Measurements from ENCODE around the gene ADAMTS9. TPM values are rescaled to one million over a fixed set of nuclear protein-coding genes. Genes with fewer than 3 reads are reported as not detected.
A peak's percentile ranks its signal among the peaks of the same experiment; 100 is the strongest.
"Not testable (repeated sequence)": the region's sequence is repeated elsewhere in the genome, so short reads cannot be mapped to it uniquely, and the experiment has no call there.

The ADAMTS9 gene
- total RNA-seq, 2 donors from 2014 or later = 28.0 to 100 TPM

DNA sequence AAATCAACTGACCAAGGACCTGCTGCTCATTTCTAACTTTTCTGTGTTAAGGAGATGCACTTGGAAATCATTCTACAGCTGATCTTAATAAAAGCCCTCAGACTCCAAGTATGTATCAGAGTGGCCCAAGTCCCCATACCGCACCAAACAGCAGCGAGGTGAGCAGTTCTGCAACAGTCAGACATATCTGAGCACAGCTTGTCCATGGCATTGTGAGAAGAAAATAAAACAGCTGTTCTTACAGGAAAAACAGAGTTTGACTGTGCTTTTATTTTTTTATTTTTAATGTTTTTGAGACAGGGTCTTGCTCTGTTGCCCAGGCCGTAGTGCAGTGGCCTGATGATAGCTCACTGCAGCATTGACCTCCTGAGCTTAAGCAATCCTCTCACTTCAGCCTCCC lies 131.8 kb downstream of the ADAMTS9 start:
- intact Hi-C loops (cut with DNase I) = no loop called here
- DNase-seq (no peak), ATAC-seq (no peak)

DNA sequence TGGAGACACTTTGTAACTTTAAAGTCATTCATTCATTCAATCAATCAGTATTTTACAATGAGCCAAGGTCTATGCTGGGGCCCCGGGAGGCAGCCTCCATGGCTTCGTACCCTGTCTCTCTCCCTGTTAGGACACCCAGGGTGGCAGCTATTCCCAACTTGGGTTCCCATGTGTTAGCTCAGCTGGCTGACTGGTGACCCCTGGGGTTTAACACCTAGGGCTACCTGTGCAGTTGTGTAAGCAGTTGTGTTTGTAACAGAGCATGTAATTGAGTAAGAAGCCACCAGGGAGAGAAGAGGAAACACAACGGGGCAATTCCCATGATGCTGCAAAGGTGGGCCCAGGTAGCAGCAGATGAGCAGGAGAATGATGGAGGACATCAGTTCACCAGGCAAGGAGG lies 132.4 kb downstream of the ADAMTS9 start:
- no peak for ATAC-seq

DNA sequence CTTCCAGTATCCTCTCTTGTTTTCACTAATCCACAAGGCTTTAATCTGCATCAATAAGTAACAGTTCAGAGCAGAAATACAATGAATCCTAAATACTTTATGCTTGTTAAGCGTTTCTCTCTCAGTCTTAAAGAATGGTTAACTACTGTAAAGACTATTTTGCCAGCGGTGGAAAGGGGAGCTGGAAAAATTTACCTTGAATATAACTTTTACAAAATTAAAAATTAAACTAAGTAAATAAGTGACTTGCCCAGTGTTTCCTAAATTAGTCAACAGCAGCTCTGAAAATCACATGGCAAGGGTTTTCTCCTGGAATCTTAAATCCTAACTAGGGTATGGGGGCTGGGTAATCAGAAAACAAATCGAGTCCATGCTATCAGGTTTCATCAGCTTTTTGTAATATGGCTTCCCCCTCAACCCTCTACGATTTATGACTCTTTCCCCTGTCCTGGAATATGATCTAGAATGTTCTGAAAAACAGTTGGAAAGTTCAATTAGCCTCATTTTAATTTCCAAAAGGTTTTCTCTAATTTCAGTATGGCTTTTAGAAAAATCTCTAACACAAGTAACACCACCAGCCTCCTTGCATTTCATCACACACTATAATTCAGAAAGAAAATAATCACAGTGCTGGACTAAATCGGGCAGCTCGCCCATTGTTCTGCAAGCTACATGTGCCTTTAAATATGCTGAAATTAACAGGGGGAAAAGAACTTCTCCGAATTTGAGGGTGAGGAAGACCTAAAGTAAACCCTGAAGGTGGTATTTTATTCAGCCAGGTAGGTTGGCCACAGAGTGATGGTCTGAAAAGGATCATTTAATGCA lies 133.5 kb downstream of the ADAMTS9 start:
- intact Hi-C loops (cut with DNase I) = no loop called here
- no peak for DNase-seq

More for the DNA sequence above, 132.4 kb downstream of the ADAMTS9 start:
- no peak for DNase-seq
- intact Hi-C loops (cut with DNase I) = no loop called here

DNA sequence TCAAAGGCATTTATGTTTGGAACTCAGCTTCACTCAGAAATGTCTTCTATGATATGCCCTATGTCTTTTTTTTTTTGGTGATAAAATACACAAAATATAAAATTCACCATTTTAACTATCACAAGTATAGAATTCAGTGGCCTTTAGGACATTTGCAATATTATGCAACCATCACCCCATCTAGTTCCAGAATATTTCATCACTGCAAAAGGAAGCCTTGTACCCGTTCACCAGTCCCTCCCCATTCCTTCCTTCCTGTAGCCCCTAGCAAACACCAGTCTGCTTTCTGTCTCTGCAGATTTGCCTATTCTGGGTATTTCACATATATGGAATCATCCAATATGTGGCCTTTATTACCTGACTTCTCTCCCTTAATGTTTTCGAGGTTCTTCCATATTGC lies 134.8 kb downstream of the ADAMTS9 start:
- ATAC-seq (no peak), DNase-seq (no peak)
- intact Hi-C loops (cut with DNase I) = no loop called here

More for the DNA sequence above, 133.5 kb downstream of the ADAMTS9 start:
- ATAC-seq = no peak

DNA sequence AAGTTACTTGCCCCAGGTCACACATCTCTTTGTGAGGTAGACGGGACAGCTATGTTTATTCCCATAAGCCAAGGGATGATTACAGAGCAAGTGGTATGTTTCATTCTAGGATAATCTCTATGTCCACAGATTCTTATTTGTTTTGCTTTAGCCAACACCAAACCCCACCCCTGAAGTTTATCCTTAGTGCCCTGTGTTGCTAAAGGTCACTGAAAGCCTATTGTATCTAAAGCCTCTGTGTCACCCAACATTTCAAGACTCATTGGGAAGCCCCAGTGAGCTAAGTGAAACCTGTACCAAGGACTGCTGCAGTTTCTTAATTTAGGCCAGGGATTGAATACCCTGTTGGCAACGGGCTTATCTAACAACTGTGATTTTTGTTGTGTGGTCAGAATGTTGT lies 135.6 kb downstream of the ADAMTS9 start:
- intact Hi-C loops (cut with DNase I) = no loop called here
- ATAC-seq (no peak), DNase-seq (no peak)

DNA sequence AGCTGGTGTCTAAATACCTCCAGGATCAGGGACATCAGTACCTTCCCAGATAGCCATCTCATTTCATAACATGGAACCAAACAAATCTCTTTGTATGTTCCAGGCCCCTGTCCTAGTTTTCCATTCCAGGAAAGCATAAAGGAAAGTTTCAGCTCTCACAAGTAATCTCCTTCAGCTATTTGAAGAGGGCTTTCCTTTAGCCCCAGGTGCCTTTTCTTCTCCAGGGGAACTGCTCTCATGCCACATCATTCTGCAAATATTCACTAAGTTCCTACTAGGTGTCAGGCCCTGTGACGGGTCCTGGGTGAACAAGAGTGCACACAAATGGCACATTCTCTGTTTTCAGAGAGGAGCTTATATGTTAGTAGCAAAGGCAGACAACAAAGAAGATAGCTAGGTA lies 136.1 kb downstream of the ADAMTS9 start:
- no peak for ATAC-seq
- no peak for DNase-seq
- intact Hi-C loops (cut with DNase I) = no loop called here

DNA sequence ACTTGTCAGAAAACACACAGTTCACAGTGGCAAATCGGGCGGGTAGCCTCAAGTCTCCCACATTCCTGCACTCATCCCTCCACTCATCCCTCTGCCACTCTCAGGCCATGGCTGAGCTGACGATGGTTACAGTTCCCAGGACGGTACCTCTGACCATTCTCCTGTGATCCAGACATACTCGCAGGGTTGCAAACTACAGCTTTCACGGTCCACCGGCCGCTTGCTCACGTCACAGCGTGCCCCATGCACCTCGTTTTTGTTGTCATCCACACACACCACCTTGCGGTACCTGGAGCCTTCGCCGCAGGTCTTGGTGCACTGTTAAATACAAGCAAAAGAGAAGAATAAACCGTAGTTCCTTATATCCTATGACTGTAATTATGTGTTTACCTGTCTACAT lies 137.1 kb downstream of the ADAMTS9 start:
- ATAC-seq = no peak
- DNase-seq = no peak
- intact Hi-C loops (cut with DNase I) = no loop called here

DNA sequence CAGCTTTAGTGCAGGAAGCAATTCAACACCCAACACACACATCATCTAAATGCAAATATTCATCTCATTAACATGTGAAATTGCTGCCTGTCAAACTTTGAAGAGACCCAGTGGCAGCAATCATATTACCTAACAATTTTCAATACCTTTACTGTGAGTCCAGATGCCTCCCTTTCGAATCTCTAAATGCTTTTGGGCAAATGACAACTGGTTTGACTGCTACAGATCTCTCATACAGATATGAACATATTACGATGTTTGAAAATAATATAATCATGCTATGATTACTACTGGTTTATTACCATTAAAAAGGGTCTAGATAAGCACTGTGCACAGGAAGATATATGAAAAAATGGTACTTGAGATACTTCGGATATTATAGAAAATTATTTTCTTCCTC lies 137.9 kb downstream of the ADAMTS9 start:
- intact Hi-C loops (cut with DNase I) = no loop called here
- no peak for DNase-seq
- no peak for ATAC-seq

DNA sequence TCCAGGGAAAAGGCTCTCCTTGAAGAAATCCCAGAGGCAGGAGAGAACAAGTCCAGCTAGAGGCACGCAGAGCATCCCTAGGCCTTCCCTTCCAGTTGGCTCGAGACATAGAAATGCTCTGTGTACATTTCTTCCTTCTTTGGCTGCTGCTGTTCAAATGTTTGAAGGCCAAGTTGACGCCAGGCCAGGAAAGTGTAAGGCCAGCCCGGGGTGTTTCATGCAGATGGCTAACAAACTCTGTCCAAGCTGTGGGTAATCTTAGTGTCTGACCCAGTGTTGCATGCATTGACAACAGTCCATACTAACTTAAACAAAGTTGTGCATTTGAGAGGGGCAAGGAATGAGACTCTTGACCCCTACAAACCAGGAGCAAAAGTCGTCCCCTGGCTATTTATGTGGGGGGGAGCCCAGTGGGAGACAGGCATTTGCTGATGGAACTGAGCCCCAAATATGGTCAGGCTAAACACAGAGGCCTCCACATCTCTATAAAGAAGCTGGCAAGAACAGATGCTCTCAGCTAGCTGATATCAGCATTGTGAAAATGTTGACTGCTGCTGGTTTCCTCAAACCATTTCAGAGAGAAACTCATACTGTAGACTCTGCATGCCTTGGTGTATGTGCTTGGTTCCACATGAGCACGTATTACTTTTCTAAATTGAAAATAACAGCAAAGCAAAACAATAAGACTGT lies 139.5 kb downstream of the ADAMTS9 start:
- ATAC-seq (peak; percentile 83 to 87), DNase-seq (peak; percentile 43)
- intact Hi-C loops (cut with DNase I) = no loop called here

DNA sequence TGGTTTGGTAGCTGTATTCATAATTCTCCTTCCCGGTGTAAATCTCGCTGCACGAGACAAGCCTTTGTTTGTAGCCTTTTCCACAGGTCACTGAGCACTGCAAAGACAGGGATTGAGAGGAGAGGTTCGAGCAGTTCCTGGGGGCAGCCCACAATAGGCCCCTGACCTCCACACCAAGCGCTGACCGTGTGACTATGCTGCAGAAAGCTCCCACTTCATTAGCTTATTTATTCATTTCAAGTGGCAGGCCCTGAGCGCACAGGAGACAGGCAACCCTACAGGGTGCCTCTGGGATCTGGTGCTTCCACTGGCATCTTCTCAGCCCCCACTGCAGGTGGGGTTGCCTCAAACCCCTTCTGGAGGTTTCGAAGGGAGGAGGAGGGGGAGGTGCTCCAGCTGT lies 140.9 kb downstream of the ADAMTS9 start:
- no peak for DNase-seq
- intact Hi-C loops (cut with DNase I) = no loop called here
- no peak for ATAC-seq

DNA sequence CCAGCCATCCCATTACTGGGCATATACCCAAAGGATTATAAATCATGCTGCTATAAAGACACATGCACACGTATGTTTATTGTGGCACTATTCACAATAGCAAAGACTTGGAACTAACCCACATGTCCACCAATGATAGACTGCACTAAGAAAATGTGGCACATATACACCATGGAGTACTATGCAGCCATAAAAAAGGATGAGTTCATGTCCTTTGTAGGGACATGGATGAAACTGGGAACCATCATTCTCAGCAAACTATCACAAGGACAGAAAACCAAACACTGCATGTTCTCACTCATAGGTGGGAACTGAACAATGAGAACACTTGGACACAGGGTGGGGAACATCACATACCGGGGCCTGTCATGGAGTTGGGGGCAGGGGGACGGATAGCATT lies 142.6 kb downstream of the ADAMTS9 start:
- intact Hi-C loops (cut with DNase I); DNase-seq; ATAC-seq: not testable (repeated sequence)

DNA sequence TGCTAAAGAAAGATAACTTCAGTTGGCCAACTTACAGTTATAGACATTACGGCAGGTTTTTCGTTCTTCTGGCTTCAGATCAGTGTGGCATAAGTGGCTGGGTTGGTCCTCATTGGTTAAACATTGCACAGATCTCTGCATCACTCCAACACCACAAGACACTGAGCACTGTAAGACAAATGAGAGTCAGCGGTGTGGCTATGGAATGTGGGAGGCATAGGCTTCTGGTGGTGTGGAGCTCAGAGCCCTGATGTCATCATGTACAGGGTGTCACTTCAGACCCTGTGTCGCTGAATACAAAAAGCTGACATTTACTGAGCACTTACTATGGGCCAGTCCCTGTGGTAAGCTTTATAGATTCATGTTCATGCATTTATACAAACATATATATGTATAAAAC lies 146.0 kb downstream of the ADAMTS9 start:
- no peak for DNase-seq
- ATAC-seq = no peak
- intact Hi-C loops (cut with DNase I) = no loop called here

DNA sequence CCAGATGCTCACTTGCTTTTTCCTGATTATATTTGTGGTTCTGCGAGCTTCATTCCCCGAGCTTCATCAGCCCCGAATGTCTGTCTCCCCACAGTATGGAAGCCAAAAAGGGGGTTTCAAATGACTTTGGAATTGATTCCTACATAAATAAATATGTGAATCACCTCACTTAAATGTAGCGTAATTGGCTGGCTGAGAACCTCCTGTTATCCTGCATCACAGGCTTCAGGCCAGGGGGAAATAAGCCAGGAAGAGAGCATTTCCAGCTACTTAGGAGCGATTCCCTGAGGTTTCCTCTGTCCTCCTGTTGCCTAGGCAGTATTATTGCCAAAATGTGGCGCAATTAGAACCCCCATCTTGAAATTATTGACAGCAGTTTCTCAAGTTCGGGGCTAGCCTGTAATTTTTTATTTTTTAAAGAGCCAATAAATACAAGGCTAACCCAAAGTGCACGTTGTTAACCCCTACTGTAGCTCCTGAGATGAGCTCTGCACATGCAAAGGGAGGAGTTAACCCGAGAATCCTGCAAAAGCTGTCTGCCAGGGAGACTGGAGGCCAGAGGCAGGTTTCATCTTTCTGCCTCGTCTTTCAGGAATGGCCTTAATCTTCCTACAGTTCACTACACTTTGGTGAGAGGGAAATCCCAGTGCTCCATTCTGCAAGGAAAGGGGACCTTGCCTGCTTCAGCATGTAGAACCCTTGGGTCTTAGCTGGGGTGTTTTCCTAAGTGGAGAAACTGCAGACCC lies 148.2 kb downstream of the ADAMTS9 start:
- ATAC-seq (peak; percentile 79 to 95), DNase-seq (peak; percentile 44)
- intact Hi-C loops (cut with DNase I) = loop anchor here in 1 of 2 donors (10.0 kb wide), 2 partner anchors 135 to 705 kb away; no protein-coding TSS in a partner anchor

DNA sequence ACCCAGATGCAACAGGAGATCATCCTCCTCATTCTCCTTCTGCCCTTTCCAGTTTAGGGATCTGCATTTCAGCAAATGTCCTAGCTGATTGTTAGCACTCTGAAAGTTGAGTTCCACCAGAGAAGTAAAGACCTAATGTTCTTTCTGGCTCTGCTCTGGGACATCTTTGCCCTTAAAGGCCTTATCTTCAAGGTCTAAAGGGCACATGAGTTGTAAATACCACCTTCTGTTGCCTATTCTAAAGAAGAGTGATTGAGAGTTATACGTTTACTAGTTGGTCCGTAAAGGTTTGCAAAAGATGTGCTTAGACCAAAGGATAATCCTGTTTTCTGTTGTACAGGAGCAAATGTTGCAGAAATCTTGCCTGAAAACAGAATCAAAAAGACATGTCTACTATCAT lies 151.6 kb downstream of the ADAMTS9 start:
- no peak for DNase-seq
- ATAC-seq = no peak
- intact Hi-C loops (cut with DNase I) = loop anchor here in 1 of 2 donors (10.0 kb wide), 2 partner anchors 139 to 709 kb away; no protein-coding TSS in a partner anchor

DNA sequence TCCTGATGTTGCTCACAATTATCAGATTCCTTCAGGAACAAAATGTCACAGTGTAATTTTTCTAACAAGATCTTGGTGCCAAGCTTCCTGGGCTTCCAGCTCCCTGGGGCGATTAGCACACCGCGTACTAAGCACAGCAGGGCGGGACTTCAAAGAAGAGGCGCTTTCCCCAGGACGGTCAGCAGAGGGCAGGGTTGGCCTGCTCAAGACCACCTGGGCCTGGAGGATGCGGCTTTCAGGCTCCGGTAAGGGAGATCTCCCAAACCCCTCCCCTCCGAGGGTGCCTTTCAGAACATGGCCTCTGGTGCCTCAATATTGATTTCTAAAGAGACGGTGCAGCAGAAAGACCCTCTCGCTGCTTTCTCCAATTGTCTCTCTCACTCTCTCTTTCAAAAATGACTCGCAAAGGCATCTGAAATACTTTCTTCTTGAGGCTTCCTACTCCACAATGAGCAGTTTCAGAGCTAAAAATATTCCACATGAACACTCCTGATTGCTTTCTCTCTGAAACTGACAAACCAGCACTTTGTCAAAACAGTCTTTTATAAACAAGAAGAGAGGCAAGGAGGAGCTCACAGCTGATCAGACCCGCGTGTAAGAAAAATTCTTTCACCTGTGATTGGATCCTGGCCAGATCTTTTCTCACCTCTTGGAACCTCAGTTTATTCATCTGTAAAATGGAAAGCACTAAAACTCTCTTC lies 154.0 kb downstream of the ADAMTS9 start:
- intact Hi-C loops (cut with DNase I) = loop anchor here (5.0 to 10.0 kb wide), 6 partner anchors 141 to 879 kb away; partner anchors contain the start of gene ADAMTS9 (in 1 of the 2)
- peak; percentile 87 for DNase-seq

DNA sequence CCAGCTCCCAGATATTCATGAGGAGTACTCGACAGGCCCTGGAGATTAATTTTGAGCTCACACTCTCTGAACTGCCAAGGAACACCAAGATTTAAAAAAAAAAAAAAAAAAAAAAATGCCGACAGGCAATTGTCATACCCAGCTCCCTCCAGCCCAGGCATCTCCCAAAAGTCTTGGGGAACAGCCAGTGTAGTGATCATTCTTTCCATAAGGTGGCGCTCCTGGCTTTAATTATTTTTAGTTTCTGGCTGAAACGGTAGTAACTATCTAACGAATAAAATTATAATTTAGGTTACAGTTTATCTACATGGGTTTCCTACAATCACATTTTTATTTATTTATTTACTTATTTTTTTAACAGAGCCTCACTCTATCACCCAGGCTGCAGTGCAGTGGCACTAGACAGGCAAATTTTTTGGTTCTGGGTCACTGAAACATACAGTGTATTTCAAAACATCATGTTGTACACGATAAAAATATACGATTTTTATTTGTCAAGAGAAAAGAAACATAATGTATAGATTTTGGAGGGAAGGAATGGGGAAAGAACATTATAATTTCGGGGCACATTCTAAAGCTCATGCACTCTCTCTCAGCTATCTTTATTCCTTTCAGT lies 157.3 kb downstream of the ADAMTS9 start:
- peak; percentile 14 to 21 for ATAC-seq
- DNase-seq = peak; percentile 45
- intact Hi-C loops (cut with DNase I) = loop anchor here (5.0 to 10.0 kb wide), 6 partner anchors 144 to 882 kb away; partner anchors contain the start of gene ADAMTS9 (in 1 of the 2)

More for the DNA sequence above, 154.0 kb downstream of the ADAMTS9 start:
- ATAC-seq = peak; percentile 96 to 97

DNA sequence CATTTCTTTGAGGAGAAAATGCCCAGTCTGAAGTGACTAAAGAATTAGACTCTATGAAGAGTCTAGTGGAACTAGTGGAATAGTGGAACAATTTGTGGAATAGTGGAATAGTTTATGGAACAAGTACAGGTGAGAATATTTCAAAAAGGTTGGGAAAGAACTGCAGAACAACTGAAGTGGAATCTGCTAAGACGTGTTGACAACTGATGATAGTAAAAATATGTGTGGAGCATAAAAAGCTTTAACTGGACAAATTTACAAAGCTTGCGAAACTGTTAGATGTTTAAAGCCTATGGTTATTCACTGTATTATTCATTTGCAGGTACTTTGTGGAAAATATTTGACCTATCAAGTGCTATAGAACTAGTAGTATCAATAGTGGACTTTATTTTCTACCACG lies 164.5 kb downstream of the ADAMTS9 start:
- intact Hi-C loops (cut with DNase I) = no loop called here
- DNase-seq (no peak), ATAC-seq (no peak)

DNA sequence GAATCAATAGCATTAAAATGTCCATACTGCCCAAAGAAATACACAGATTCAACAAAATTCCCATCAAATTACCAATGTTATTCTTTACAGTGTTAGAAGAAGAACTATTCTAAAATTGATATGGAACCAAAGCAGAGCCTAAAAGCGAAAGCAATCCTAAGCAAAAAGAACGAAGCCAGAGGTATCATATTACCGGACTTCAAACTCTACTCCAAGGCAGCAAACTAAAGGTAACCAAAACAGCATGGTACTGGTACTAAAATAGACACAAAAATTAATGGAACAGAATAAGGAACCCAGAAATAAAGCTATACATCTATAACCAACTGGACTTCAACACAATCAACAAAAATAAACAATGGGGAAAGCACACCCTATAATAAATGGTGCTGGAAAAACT lies 167.5 kb downstream of the ADAMTS9 start:
- intact Hi-C loops (cut with DNase I) = no loop called here
- ATAC-seq (no peak), DNase-seq (no peak)

DNA sequence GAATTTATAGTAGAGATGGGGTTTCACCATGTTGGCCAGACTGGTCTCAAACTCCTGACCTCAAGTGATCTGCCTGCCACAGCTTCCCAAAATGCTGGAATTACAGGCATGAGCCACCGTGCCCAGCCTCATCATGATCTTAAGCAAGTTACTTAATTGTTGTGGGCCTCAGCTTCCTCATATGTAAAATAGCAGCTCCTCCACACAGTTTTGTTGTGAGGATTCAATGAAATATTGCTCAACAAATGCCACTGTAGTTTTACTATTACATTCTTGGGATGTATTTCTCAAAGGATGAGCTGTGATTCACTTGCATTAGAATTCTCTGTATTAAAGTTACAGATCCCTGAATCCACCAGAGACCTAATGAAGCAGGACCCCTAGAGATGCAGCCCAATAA lies 168.8 kb downstream of the ADAMTS9 start:
- DNase-seq (no peak), ATAC-seq (no peak)
- intact Hi-C loops (cut with DNase I) = no loop called here
